ENCODE results near the gene THBD. TPM values are rescaled to one million over a fixed set of nuclear protein-coding genes. Genes with fewer than 3 reads are reported as not detected.

THBD gene
- total and polyA plus RNA-seq, 2 of the 4 experiments (the other 2 are of a cell fraction) = 0.07 TPM; not detected in 1

GRCh38 chr20:23039885-23040508 lies 9.5 kb downstream of the THBD start:
- no peak overlapping the region for H3K27ac ChIP-seq (ENCODE audit: insufficient read depth, low read length)
- H2AFZ ChIP-seq (replicated peaks; ENCODE audit: low read length, poor library complexity) = no peak overlapping the region
- no peak overlapping the region for H3K9ac ChIP-seq (ENCODE audit: low read depth, low read length)
- H2AK5ac ChIP-seq (ENCODE audit: low read depth, low read length) = no peak overlapping the region
- BruUV-seq (replicated peaks) = no TSS peak
- ChIA-PET POLR2A (ENCODE audit: unreplicated experiment) (no interaction called here), CTCF (no interaction called here)
- in situ Hi-C loops (cut with MboI; ENCODE audit: low sequenced_read_pairs) (no loop called here), dilution Hi-C loops (cut with HindIII; ENCODE audit: low sequenced_read_pairs, unreplicated experiment) (no loop called here), intact Hi-C loops (cut with micrococcal nuclease) (no loop called here)
- WGBS, 2 experiments (ENCODE audit: extremely low coverage in 2 of 2, insufficient read length in 1 of 2) = 0% methylated on average over 1 of the region's 3 CpGs; no CpG with 5 or more reads in 1 of the 2 experiments
- H2BK5ac ChIP-seq (ENCODE audit: low read depth, low read length, poor library complexity, severe bottlenecking) = no peak overlapping the region
- H4K8ac ChIP-seq (ENCODE audit: low read depth in 2 of 2, low read length in 2 of 2) = no peak overlapping the region
- H2AK9ac ChIP-seq (replicated peaks; ENCODE audit: low read depth, low read length, poor library complexity) = no peak overlapping the region
- DNase-seq (no peak), ATAC-seq (ENCODE audit: low read depth) (no peak)
- H2BK120ac ChIP-seq (ENCODE audit: low read depth, low read length) = no peak overlapping the region
- no peak overlapping the region for H3K14ac ChIP-seq (replicated peaks; ENCODE audit: low read depth, low read length)
- no peaks in the 10 kb centered on the region for H3K9me3 ChIP-seq (ENCODE audit: control insufficient read depth, insufficient read depth, low read length)
- no peak overlapping the region for H3K4me2 ChIP-seq (ENCODE audit: low read depth, low read length)
- H3K4me3 ChIP-seq (ENCODE audit: insufficient read depth, low read depth, low read length) = no peak overlapping the region
- H4K20me1 ChIP-seq (ENCODE audit: insufficient read depth, low read length) = no peaks in the 10 kb centered on the region
- H4K5ac ChIP-seq (ENCODE audit: low read depth, low read length) = no peak overlapping the region
- H3K36me3 ChIP-seq (ENCODE audit: control insufficient read depth, insufficient read depth, low read length) = no peaks in the 10 kb centered on the region
- H3K18ac ChIP-seq (ENCODE audit: low read depth, low read length) = no peak overlapping the region
- no peak overlapping the region for H3K56ac ChIP-seq (ENCODE audit: extremely low read depth, insufficient read depth, low read length)
- no peak overlapping the region for H3K23ac ChIP-seq (ENCODE audit: low read depth, low read length)
- no peak for TF ChIP-seq NFE2L2 (IDR thresholded peaks at IDR 0.05; ENCODE audit: low read depth, low read length)
- TF ChIP-seq CHD1 (IDR thresholded peaks at IDR 0.05; ENCODE audit: low read depth, low read length) = no peak
- TF ChIP-seq MXI1 (IDR thresholded peaks at IDR 0.05; ENCODE audit: borderline replicate concordance, low read depth, low read length) = no peak
- no peak for TF ChIP-seq POLR2A (IDR thresholded peaks at IDR 0.05; ENCODE audit: low read depth, low read length)
- no peak for TF ChIP-seq SMC3 (IDR thresholded peaks at IDR 0.05; ENCODE audit: low read depth, low read length)
- TF ChIP-seq RCOR1 (IDR thresholded peaks at IDR 0.05; ENCODE audit: insufficient replicate concordance, low read length) = no peak
- TF ChIP-seq MAZ (IDR thresholded peaks at IDR 0.05; ENCODE audit: borderline replicate concordance, low read depth, low read length) = no peak
- no peak for TF ChIP-seq CEBPB (IDR thresholded peaks at IDR 0.05; ENCODE audit: low read depth, low read length)
- no peak for TF ChIP-seq BHLHE40 (IDR thresholded peaks at IDR 0.05; ENCODE audit: low read depth, low read length)
- H3K9me1 ChIP-seq (ENCODE audit: insufficient read depth, low read length) = no peaks in the 10 kb centered on the region
- H3K27me3 ChIP-seq (ENCODE audit: control insufficient read depth, insufficient read depth, low read length) = peaks cover 44% of the 10 kb centered on the region
- no peaks in the 10 kb centered on the region; the same call in 1 of the 2 replicates for H3K4me1 ChIP-seq (ENCODE audit: control insufficient read depth, insufficient read depth, low read length)
- H3K79me1 ChIP-seq (ENCODE audit: low read depth in 1 of 2, low read length in 2 of 2) = no peaks in the 10 kb centered on the region
- no peak overlapping the region for H3K4ac ChIP-seq (ENCODE audit: low read depth, low read length)
- H2BK15ac ChIP-seq (ENCODE audit: low read depth, low read length) = no peak overlapping the region
- no peak overlapping the region for H4K91ac ChIP-seq (ENCODE audit: insufficient read depth, low read depth, low read length)
- H2BK20ac ChIP-seq (ENCODE audit: low read depth, low read length) = no peak overlapping the region
